Measurements from ENCODE around the gene CNOT10.
A peak's percentile ranks its signal among the peaks of the same experiment; 100 is the strongest.
"Not testable (repeated sequence)": the region's sequence is repeated elsewhere in the genome, so short reads cannot be mapped to it uniquely, and the experiment has no call there.

The CNOT10 gene

DNA sequence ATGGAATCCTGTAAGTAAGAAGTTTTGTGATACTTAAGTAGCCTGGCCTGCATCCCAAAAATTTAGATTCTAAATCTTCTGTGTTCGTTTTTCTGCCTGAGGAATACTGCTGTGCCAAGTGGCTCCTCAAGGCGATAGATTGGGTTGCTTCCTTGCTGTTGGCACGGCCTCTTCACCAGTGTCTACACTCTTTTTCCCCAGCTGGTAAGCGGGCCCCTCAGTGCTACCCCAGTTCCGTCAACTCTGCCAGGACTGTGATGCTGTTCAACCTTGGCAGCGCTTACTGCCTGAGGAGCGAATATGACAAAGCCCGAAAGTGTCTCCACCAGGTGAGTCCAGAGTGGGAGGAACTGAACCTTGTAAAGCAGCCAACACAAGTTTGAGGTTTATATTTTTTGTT lies 79.5 kb downstream of the CNOT10 start:
- no peak for DNase-seq

DNA sequence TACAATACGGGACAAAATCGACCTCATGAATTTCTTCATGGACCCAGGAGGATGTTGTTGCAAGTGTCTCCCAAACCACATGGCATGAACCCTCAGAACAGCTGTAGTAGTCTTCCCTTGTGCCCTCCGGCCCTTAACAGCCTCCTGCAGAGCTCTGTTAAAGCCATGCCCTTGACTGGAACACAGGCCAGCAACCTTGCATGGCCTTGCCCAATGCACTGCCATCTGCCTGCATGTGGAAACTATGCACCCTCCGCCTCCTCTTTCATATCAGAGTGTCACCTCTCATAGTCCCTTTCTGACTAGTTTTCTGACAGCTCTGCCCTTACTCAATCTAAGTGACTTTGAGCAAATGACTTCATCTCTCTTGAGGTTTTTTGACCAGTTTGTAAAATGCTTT lies 93.4 kb downstream of the CNOT10 start:
- peak; percentile 14 for DNase-seq

DNA sequence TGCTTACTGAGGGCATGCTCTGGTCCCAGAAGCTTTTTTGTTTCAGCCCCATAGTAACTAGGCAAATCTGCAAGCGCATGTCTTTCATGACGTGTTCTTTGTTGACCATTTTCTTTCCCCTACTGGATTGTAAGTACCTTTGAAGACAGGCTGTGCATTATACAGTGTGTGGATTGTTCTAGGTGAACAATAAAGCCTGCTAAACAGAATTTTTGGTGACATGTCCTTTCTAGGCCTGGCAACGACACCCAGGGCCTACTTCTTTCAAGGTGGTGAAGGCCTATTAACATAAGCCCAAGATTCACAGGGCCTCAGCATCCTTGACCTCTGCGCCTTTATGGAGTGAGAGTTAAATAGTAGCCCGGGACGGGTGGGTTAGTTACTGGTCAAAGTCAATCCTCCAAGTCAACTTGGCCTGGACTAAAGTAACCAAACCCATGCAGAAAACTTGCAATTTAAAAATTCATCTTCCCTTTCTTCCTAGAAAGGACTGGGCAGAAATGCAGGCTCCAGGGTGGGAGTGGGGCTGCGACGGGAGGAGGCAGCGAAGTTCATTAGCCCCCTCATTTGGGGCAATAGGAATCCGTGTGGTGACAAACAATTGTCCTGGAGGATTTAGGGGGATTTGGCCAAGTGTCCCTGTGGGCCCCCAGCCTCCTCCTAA lies 95.2 kb downstream of the CNOT10 start:
- no peak for DNase-seq

DNA sequence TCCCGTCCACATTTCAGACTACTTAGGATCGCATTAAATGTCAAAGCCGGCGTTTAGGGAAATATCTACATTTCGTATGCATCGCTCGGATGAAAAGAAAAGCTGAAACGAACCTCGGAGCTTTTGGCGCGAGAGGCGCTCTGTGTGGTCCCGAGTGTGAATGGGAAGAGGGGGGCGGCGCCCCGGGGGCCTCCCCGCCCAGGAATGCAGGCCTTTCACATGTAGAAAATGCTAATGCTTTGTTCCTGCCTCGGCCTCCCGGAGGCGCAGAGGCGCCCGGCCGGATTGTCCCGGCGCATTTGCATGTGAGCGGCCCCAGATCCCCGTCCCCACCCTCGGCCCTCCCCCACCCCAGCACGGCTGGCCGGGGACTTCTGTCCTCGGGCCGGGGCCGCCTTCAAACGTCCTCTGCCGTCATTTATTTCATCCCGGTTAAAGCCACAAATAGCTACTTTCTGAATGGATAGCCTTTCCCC lies 95.8 kb downstream of the CNOT10 start:
- DNase-seq, result peak; percentile 14

DNA sequence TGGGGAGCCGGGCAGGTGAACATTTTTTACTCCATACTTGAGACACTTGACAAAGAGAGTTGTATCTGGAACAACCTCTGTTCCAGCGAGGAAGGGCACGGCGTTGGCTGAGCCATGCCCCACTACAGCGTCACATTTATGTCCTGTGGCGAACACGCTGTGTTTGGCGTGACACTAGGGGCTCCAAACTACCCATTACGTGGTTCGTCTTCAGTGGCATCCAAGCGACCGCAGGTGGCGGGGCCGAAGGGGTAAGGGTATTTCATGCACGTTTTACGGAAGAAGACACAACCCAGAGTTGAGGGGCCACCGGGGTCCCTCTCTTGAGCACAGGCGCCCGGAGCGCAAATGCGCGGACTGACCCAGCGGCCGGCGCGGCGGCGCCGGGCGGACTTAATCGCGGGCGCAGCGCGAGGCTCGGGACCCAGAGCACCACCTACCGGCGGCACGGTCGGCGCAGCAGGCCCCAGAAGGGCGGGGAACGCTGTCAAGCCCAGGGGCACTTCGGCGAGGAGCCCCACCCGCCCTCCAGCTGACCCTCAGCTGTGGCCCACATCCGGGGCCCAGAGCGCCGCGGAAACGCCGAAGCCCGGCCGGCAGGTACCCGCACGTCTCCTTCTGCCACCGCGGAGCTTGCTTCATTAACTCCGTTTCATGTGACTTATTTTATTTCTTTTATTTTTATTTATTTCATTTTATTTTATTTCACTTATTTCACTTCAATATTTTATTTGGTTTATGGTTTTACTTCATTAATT lies 96.4 kb downstream of the CNOT10 start:
- DNase-seq, result peak; percentile 78

DNA sequence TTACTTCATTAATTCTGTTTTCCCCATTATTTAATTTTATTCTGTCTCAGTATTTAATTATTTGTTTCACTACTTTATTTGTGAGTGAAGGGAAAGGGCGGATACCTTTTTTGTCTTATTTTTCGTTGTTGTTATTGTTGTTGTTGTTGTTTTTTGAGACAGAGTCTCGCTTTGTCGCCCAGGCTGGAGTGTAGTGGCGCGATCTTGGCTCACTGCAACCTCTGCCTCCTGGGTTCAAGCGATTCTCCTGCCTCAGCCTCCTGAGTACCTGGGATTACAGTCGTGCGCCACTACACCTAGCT lies 96.9 kb downstream of the CNOT10 start:
- not testable (repeated sequence) for DNase-seq

DNA sequence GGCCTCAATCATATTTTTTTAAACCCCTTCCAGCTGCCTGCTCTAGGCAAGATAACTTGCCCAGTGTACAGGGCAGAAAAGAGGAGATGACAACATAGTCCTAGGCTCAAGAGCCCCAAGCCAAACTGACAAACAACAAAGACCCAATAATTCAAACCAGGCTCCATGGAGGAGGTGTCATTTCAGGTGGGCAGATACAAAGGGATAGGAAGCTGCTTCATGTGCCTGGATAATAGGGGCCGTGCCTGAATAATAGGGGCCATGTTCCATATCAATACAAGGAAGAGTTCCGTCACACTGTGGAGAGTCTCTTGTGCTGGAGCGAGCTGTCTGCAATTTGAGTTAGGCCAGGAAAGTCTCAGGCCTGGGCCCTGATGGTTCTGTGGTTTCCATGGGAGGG lies 97.4 kb downstream of the CNOT10 start:
- DNase-seq, result no peak

DNA sequence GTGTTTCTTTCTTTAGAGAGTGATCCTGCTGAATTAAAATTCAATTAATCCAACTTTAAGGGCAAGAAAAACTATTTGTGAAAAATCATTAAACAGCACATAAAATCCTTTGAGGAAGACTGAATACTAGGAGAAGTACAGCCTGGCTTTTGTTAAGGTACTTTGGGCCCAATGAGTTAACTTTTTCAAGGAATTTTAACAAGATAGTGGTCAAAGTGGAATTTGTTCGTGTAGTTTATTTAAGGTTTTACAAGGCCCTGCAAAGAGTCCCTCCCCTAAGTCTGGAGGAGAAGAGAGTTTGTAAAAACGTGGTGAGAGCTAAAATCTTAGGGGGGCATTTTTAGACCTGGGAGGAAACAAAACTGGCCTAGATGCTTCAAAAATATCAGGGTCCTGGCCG lies 106.8 kb downstream of the CNOT10 start:
- no peak for DNase-seq

DNA sequence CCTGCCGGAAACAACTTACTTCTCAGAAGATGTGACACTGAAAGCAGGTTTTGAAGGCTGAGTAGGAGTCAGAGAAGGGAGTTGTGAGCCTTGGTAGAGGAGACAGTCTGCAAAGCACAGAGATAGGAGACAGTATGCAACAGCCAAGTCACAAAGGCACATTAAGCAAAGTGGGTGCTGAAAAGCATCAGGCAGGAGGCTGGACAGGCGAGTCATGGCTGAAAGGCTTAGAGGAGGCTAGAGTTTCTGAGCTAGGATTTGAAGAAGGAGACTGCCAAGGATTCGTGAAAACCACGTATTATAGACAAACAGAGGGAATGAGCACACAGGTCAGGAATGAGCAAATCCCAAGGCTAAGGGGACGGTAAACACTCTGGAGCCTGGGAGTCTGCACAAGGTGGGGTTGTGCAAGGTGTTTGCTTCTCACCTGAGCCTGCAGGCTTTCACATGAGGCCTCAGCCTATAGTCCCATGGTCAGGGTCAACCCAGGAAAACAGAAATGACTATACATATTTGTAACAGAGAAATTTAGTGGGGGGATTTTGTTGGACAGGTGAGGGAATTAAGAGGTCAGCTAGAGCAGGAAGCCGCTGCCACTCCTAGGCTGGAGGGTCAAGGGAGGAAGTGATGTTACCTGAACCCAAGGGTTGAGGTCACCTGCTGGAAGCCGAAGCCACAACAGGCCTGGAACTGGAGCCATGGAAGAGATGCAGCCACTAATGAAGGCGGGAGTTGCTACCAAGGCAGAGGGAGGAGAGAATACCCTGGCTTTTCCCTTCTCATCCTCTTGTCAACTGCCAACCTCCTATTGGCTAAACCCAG lies 109.7 kb downstream of the CNOT10 start:
- no peak for DNase-seq

DNA sequence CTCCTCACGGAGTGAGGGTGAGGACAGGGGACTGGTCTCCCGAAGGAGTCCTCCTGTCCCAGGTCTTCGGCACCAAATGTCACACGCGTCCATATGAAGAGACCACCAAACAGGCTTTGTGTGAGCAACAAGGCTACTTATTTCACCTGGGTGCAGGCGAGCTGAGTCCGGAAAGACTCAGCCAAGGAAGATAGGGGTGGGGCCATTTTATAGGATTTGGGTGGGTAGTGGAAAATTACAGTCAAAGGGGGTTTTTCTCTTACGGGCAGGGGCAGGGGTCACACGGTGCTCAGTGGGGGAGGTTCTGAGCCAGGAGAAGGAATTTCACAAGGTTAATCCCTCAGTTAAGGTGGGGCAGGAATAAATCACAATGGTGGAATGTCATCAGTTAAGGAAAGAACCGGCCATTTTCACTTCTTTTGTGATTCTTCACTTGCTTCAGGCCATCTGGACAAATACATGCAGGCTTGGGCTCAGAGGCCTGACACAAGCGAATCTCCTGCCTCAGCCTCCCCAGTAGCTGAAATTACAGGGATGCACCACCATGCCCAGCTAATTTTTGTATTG lies 111.5 kb downstream of the CNOT10 start:
- DNase-seq, result not testable (repeated sequence)

DNA sequence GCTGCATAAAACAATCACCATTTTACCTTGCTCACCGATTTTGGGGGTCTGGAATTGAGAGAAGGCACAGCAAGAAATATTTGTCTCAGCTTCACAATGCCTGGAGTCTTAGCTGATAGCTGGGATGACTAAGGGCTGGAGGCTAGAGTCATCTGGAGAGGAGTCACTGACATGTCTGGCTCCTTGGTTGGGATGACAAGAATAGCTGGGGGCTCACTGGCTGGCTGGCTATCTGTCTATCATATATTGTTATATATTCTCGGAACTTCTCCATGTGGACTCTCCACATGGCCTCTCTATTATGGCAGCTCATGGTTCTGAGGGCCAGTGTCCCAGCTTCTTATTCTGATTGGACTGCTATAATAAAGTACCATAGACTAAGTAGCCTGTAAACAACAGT lies 112.8 kb downstream of the CNOT10 start:
- no peak for DNase-seq

DNA sequence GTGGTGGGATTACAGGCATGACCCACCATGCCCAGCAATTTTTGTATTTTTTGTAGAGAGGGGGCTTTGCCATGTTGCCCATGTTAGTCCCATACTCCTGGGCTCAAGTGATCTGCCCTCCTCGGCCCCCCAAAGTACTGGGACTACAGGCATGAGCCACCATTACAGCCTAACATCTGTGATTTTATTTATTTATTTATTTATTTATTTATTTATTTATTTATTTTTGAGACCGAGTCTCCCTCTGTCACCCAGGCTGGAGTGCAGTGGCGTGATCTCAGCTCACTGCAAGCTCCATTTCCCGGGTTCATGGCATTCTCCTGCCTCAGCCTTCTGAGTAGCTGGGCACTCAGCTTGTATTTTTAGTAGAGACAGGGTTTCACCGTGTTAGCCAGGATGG lies 116.5 kb downstream of the CNOT10 start:
- DNase-seq, result not testable (repeated sequence)

DNA sequence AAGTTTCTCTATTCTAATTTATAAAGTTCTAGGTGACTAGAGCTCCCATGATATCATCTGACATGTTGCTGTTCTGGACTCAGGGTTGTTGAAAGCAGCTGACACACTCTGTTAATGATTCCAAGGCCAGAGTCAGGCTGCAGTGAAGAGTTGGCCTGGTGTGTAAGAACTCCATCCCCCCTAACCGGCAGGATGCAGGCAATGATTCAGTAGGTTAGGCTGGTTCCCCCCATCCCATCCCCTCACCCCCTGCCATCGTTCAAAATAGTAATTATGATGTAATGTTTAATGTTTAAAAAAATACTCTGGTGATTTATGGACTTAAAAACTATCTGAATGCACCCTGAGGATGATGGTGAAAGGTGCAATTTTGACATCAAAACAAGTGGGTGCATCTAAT lies 128.2 kb downstream of the CNOT10 start:
- no peak for DNase-seq

DNA sequence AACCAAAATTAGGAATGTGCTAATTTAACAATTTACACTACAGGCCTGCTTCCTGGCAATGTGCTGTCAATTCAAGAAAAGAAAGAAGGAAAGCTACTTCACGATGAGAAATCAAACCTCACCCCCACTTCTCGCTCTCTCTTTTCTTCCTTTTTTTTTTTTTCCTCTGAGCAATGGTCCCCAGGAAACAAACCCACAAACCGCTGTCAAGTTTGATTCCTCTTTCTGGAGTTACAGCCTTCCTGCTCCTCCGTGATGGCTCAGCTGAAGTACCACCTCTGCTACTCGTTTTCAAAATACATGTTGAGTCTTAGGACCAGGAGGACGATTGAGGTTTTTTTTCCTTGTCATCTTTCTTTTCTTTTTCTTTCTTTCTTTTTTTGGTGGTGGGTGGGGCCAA lies 129.4 kb downstream of the CNOT10 start:
- DNase-seq, result no peak

DNA sequence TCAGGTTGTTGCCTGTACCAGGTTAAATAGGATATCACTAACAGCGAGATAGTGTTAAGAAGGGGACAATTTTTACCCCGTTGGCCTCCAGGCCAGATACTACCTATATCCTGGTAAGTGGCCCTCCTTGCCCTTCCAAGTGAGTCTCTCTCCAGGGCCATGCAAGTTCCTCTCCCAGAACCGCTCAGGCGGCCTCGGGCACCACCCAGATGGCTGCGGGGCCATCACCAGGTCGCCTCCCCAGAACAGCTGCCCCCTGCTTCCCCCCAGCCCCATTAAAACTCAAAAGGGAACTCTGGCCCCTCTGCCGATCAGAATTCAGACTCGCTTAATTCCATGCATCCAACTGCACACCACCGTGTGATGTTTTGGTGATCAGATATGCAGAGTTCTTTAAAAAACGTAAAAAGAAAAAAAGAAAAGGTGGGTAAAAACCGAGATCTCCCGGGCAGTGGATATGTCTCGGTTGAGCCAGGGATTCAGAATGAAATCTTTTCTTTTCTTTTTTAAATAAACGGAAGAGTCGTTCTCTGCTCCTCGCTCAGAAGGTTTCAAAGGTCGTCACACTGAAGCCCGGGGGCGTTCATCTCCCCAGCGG lies 131.0 kb downstream of the CNOT10 start:
- DNase-seq, result no peak

DNA sequence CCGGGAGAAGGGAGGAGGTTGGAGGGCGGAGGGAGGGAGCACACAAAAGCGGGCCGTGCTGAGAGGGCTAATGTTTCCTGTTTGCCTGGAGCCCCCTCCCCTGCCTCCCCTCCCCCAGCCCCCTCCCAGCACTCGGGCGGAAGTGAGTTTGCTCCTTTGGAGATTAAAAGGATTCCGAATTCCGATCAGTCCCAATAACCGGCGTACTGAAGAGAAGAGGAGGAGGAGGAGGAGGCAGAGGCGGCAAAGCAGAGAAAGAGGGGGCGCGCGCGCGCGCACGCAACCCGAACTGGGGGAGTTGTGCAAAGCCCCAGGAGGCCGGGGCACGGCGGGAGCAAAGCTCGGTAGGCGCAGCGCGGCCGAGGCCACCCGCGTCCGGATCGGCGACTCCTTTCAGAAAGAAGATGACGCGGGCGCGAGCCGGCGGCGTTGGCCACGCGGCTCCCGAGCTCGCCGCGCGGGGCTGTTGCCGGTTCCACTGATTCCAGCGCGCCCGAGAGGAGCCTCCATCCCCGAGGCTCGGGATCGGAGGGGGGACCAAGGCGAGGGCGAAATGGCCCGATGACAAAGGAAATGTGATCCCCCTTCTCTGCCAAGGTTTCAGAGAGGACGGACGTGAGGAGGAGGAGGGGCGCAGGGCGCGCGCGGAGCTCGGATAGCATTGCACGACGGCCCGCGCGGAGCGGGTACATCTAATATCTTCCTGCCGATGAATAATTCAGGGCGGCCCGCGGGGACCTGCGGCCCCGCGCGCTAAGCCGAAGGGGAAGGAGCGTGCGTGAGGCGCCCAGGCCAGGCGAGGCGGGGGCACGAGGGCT lies 131.7 kb downstream of the CNOT10 start:
- no peak for DNase-seq

DNA sequence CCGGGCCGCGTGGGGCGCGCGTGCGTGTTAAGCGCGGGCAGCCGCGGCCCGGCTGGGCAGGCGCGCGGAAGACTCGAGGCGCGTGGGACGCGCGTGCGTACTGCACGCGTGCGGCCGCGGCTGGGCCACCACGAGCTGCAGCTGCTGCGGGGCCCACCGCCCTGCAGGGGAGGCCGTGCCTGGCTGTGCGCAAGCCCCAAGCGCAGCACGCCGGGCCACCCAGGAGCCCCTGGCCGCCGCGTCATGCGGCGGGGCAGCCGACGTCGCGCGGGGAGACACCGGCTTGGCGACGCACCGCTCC lies 132.2 kb downstream of the CNOT10 start:
- no peak for DNase-seq

DNA sequence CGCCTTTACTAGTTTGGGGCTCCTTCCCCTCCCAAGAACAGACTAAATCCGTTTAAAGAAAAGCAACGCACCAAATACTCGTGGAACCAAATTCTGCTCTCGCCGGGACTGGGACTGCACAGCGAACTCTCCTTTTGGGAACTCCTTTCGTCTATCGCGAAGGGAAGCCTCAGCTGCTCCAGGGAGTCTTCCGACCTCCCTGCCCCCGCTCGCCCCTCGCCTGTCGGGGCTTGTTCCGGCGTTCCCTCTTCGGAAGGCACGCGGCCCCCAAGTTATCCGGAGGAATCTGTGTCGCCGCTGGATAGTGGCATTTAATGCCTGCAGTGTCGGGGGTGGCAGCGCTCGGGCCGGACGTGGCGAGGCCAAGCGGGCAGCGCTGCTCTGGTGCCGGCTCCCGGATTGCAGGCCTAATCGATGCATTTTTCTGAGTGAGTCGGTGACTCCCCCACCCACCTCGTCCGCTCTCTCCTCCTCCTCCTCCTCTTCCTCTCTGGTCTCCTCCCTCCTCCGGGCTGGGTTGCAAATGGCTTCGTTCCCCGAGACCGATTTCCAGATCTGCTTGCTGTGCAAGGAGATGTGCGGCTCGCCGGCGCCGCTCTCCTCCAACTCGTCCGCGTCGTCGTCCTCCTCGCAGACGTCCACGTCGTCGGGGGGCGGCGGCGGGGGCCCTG lies 132.7 kb downstream of the CNOT10 start, which contains the start of gene TRIM71:
Gene TRIM71, plus strand, starts transcription at position 440 of the 671 bp plus-strand sequence. Its CDS starts 84 bp downstream, at position 524.
- peak; percentile 27 for DNase-seq

DNA sequence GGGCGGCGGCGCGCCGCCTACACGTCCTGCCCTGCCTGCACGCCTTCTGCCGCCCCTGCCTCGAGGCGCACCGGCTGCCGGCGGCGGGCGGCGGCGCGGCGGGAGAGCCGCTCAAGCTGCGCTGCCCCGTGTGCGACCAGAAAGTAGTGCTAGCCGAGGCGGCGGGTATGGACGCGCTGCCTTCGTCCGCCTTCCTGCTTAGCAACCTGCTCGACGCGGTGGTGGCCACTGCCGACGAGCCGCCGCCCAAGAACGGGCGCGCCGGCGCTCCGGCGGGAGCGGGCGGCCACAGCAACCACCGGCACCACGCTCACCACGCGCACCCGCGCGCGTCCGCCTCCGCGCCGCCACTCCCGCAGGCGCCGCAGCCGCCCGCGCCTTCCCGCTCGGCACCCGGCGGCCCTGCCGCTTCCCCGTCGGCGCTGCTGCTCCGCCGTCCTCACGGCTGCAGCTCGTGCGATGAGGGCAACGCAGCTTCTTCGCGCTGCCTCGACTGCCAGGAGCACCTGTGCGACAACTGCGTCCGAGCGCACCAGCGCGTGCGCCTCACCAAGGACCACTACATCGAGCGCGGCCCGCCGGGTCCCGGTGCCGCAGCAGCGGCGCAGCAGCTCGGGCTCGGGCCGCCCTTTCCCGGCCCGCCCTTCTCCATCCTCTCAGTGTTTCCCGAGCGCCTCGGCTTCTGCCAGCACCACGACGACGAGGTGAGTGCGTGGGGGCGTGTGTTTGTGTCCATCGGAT lies 133.4 kb downstream of the CNOT10 start:
- DNase-seq, result no peak

DNA sequence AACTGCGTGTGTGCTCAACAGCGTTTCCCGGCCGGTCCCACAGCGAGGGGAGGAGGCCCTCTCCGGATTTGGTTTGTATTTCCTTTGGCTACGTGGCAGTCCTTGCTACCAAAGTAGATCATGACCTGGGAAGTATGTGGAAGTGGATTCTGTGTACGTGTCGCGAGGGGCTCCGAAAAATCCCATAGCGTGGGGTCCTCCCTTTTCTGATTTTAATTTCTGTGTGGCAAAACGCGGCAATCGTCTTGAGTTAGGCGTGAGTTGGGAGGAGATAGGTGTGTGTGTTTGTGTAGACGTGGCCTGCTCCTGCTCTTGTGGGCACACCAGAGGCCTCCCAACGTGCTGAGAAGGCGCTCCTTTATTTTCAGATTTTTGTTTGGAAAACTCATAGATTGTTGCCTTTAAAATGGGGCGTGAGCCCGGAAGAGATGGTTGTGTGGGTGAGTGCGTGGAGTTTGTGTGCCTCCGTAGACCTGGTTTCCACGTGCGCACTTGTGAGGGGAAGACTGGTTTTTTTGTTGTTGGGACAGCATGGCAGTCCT lies 134.1 kb downstream of the CNOT10 start:
- DNase-seq, result no peak

Data from activated CD4-positive, alpha-beta T cell treated with anti-CD3 and anti-CD28 coated beads, Interleukin-10, Interleukin-2, amounts not matched to agents 100 ng/mL and 50 ng/mL, durations not matched to agents 16 hours and 8 hours (primary cell).